Panc1 (cell line): ENCODE data around the gene TIAM2. TPM values are rescaled to one million over a fixed set of nuclear protein-coding genes. Genes with fewer than 3 reads are reported as not detected.

Experiments
- ATAC-seq: fragments of 200-7000 bp; cut with Tn5 transposase; 2 replicates; pipeline ENCODE4 v1.9.1; 2020; ENCODE audit warnings: mild to moderate bottlenecking, moderate library complexity
- BruUV-seq: library from RNA; stranded (reverse); fragments of 400-500 nt; replicated peaks from 2 replicates; lab custom pipeline; 2021; lab: Mats Ljungman, UMichigan
- CTCF ChIA-PET: fragments of 300-600 bp; sonication (Branson Sonifier 250); formaldehyde crosslinking; loops from one replicate; lab custom pipeline; 2022; ENCODE audit warnings: antibody characterized with exemption; lab: Charles Lee
- POLR2A ChIA-PET: fragments of 300-600 bp; sonication (Branson Sonifier 250); formaldehyde crosslinking; loops from one replicate; lab custom pipeline; 2022; ENCODE audit warnings: antibody characterized with exemption; lab: Charles Lee
- DNase-seq: peaks from one replicate; pipeline ENCODE4 v3.0.0-alpha.2; 2010; ENCODE audit warnings: low read depth, low spot score
- H3K27ac ChIP-seq: 2 replicates; pipeline ENCODE4 v1.5.1; 2011; ENCODE audit warnings: mild to moderate bottlenecking, low read length, inconsistent platforms
- H3K27me3 ChIP-seq: fragments of 200-500 bp; sonication (Bioruptor generic); 2 replicates; pipeline ENCODE4 v1.6.0; 2014; ENCODE audit warnings: low read length, inconsistent platforms; ENCODE audit not compliant: control insufficient read depth, insufficient read depth
- H3K36me3 ChIP-seq: fragments of 200-500 bp; sonication (Bioruptor generic); 2 replicates; pipeline ENCODE4 v1.5.1; 2014; ENCODE audit warnings: inconsistent platforms, mild to moderate bottlenecking, low read length, moderate library complexity; ENCODE audit not compliant: control insufficient read depth, insufficient read depth
- H3K4me1 ChIP-seq: 2 replicates; pipeline ENCODE4 v1.5.1; 2011; ENCODE audit warnings: inconsistent platforms, mild to moderate bottlenecking, low read length, moderate library complexity; ENCODE audit not compliant: control insufficient read depth, insufficient read depth
- H3K4me3 ChIP-seq, 2 experiments: 2 replicates each; pipeline ENCODE4 v1.5.1; 2011 to 2012; ENCODE audit warnings: low read depth in 2 of 2, low read length in 2 of 2, mild to moderate bottlenecking in 2 of 2, inconsistent platforms in 1 of 2, moderate library complexity in 1 of 2
- H3K9me3 ChIP-seq: fragments of 200-500 bp; sonication (Bioruptor generic); 2 replicates; pipeline ENCODE4 v1.5.1; 2014; ENCODE audit warnings: low read depth, mild to moderate bottlenecking, inconsistent platforms, low read length, moderate library complexity; ENCODE audit not compliant: control insufficient read depth, insufficient read depth
- CTCF ChIP-seq: fragments of 450-650 bp; IDR thresholded peaks from 2 replicates; pipeline ENCODE4 v1.5.1; 2017; ENCODE audit warnings: mild to moderate bottlenecking
- POLR2AphosphoS5 ChIP-seq: IDR thresholded peaks from 2 replicates; pipeline ENCODE4 v1.6.1; 2012; ENCODE audit warnings: mild to moderate bottlenecking, low read depth, low read length, moderate library complexity
- REST ChIP-seq, 2 experiments: IDR thresholded peaks; 2 replicates each; pipeline ENCODE4 v1.6.1; 2011 to 2012; ENCODE audit warnings: low read depth in 2 of 2, control low read depth in 1 of 2, low read length in 1 of 2, mild to moderate bottlenecking in 1 of 2, moderate library complexity in 1 of 2; ENCODE audit not compliant: insufficient read depth in 1 of 2
- SIN3A ChIP-seq: IDR thresholded peaks from 2 replicates; pipeline ENCODE4 v1.6.1; 2012; ENCODE audit warnings: low read depth, mild to moderate bottlenecking, low read length, moderate library complexity, borderline replicate concordance; ENCODE audit not compliant: insufficient read depth
- TCF7L2 ChIP-seq: IDR thresholded peaks from 2 replicates; pipeline ENCODE4 v1.6.1; 2011; ENCODE audit warnings: mild to moderate bottlenecking, low read depth, low read length, inconsistent platforms
- in situ Hi-C: cut with HindIII; loops from 2 replicates; pipeline ENCODE4 v1.10.0; 2016; ENCODE audit warnings: low sequenced_read_pairs, low pct_unique_long_range_greater_than_20kb
- intact Hi-C: fragments of 100-400 bp; cut with micrococcal nuclease; formaldehyde crosslinking; loops from one replicate; pipeline ENCODE4 v1.10.0; 2022; ENCODE audit not compliant: unreplicated experiment
- total RNA-seq: library from RNA; stranded (reverse); gene quantifications from one replicate; pipeline ENCODE4 v1.2.1, GENCODE V29; 2021; ENCODE audit not compliant: unreplicated experiment

The TIAM2 gene
- total RNA-seq, 1 experiment from 2014 or later: 14.9 TPM

GRCh38 chr6:155121294-155121693 is 126.2 kb downstream of the TIAM2 start:
- ChIA-PET CTCF (no interaction called here), POLR2A (interaction anchor here (0.9 kb wide), 1 partner anchor 10 kb away, joined by 4 read pairs; no protein-coding TSS in a partner anchor)
- no TSS peak for BruUV-seq
- ATAC-seq (no peak), DNase-seq (no peak)
- intact Hi-C loops: no loop called here
- Histone ChIP-seq H3K4me3 (no peak overlapping the region), H3K9me3 (no peaks in the 10 kb centered on the region), H3K27me3 (no peaks in the 10 kb centered on the region), H3K27ac (no peak overlapping the region), H3K4me1 (peaks cover 20% of the 10 kb centered on the region), H3K36me3 (no peaks in the 10 kb centered on the region)
- in situ Hi-C loops: no loop called here
- TF ChIP-seq TCF7L2 (no peak), REST (IDR thresholded peaks at IDR 0.05; ENCODE audit: insufficient read depth in 1 of 2, low read depth in 2 of 2, low read length in 1 of 2) (no peak), CTCF (no peak), SIN3A (no peak), POLR2AphosphoS5 (no peak)

DNA sequence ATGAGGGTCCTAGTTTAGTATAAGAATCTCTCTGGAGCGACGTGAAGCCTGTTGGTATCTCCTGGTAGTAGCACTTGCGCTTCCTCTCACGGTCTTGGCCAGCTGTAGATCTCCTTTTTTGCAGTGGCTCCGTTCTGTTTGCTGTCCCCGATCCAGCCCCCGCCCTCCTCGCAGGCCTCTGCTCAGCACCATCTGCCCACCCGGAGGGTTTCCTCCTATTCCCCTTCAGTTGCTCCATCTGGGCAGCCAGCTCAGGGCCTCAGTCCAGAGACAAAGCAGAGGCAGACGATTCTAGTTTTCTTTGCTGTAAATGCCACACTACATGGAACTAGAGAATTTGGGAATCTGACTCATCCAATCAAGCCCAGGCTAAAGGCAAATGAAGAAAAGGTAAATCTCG is 126.6 kb downstream of the TIAM2 start:
- Histone ChIP-seq H3K9me3 (no peaks in the 10 kb centered on the region), H3K27me3 (no peaks in the 10 kb centered on the region), H3K36me3 (no peaks in the 10 kb centered on the region), H3K27ac (no peak overlapping the region), H3K4me1 (peaks cover 20% of the 10 kb centered on the region), H3K4me3 (no peak overlapping the region)
- intact Hi-C loops (no loop called here), in situ Hi-C loops (no loop called here)
- ATAC-seq (no peak), DNase-seq (no peak)
- BruUV-seq: no TSS peak
- TF ChIP-seq CTCF (no peak), REST (IDR thresholded peaks at IDR 0.05; ENCODE audit: insufficient read depth in 1 of 2, low read depth in 2 of 2, low read length in 1 of 2) (no peak), SIN3A (no peak), POLR2AphosphoS5 (no peak), TCF7L2 (no peak)
- CTCF ChIA-PET: interaction anchor here (0.6 to 0.7 kb wide), 2 partner anchors 9 to 36 kb away, joined by 5 to 10 read pairs; no protein-coding TSS in a partner anchor
- POLR2A ChIA-PET: interaction anchor here (0.9 kb wide), 1 partner anchor 10 kb away, joined by 4 read pairs; no protein-coding TSS in a partner anchor
